ENCODE data around the gene NMNAT2.

The NMNAT2 gene

GRCh38 chr1:183237046-183237445 is 181.1 kb downstream of the NMNAT2 start:
- no peak for DNase-seq (ENCODE audit: low spot score)

GRCh38 chr1:183236158-183236725 is 181.9 kb downstream of the NMNAT2 start:
- no peak for DNase-seq (ENCODE audit: low spot score)

- no peak for DNase-seq (ENCODE audit: low spot score)
These were observed 182.7 kb downstream of the NMNAT2 start for GRCh38 chr1:183235503-183235902.

- no peak for DNase-seq (ENCODE audit: low spot score)
These were observed 183.3 kb downstream of the NMNAT2 start for GRCh38 chr1:183234660-183235476.

GRCh38 chr1:183233113-183233512 is 185.1 kb downstream of the NMNAT2 start:
- DNase-seq (ENCODE audit: low spot score) = no peak

- DNase-seq (ENCODE audit: low spot score) = no peak
These were observed 186.6 kb downstream of the NMNAT2 start for GRCh38 chr1:183231545-183231944.

- DNase-seq (ENCODE audit: low spot score) = no peak
These were observed 187.8 kb downstream of the NMNAT2 start for GRCh38 chr1:183230413-183230812.

GRCh38 chr1:183228347-183229220 is 189.6 kb downstream of the NMNAT2 start:
- no peak for DNase-seq (ENCODE audit: low spot score)

GRCh38 chr1:183227422-183228346 is 190.5 kb downstream of the NMNAT2 start:
- DNase-seq (ENCODE audit: low spot score) = peak; percentile 47

- DNase-seq (ENCODE audit: low spot score) = no peak
These were observed 191.2 kb downstream of the NMNAT2 start for GRCh38 chr1:183226963-183227362.

- no peak for DNase-seq (ENCODE audit: low spot score)
These were observed 191.8 kb downstream of the NMNAT2 start for GRCh38 chr1:183226361-183226760.

- no peak for DNase-seq (ENCODE audit: low spot score)
These were observed 194.7 kb downstream of the NMNAT2 start for GRCh38 chr1:183223467-183223866.

GRCh38 chr1:183222909-183223308 is 195.3 kb downstream of the NMNAT2 start:
- DNase-seq (ENCODE audit: low spot score) = no peak

- no peak for DNase-seq (ENCODE audit: low spot score)
These were observed 198.6 kb downstream of the NMNAT2 start for GRCh38 chr1:183219616-183220009.

GRCh38 chr1:183218971-183219615 is 199.1 kb downstream of the NMNAT2 start:
- DNase-seq (ENCODE audit: low spot score) = no peak

- no peak for DNase-seq (ENCODE audit: low spot score)
These were observed 200.1 kb downstream of the NMNAT2 start for GRCh38 chr1:183218027-183218618.

GRCh38 chr1:183215936-183216335 is 202.2 kb downstream of the NMNAT2 start:
- no peak for DNase-seq (ENCODE audit: low spot score)

GRCh38 chr1:183215076-183215720 is 203.0 kb downstream of the NMNAT2 start:
- DNase-seq (ENCODE audit: low spot score) = no peak

GRCh38 chr1:183214021-183214970 is 203.9 kb downstream of the NMNAT2 start:
- DNase-seq (ENCODE audit: low spot score) = no peak

Measured in HuH-7.5 (cell line).